CD14-positive monocyte (primary cell): Measurements from ENCODE around the gene DRAP1. TPM values are rescaled to one million over a fixed set of nuclear protein-coding genes. Genes with fewer than 3 reads are reported as not detected.

ENCODE experiments used
- DNase-seq, 3 donors: peaks; one replicate each; pipeline ENCODE4 v3.0.0-alpha.2; 2011 to 2022
- H2AFZ ChIP-seq: 2 replicates; pipeline ENCODE4 v1.6.0; 2012; ENCODE audit warnings: mild to moderate bottlenecking, low read depth, low read length, inconsistent platforms; ENCODE audit not compliant: insufficient read depth, poor library complexity, severe bottlenecking
- H3K27ac ChIP-seq, 2 donors: 1 replicate in 1 of 2; 2 replicates in 1 of 2; pipeline ENCODE4 v1.5.1; 2012 to 2013; ENCODE audit warnings: low read length in 2 of 2, control low read depth in 1 of 2, inconsistent platforms in 1 of 2, low read depth in 1 of 2, mild to moderate bottlenecking in 1 of 2
- H3K27me3 ChIP-seq, 2 donors: one replicate each; pipeline versions ENCODE4 v1.6.0 to v1.6.1; 2011 to 2013; ENCODE audit warnings: low read length in 2 of 2; ENCODE audit not compliant: control insufficient read depth in 2 of 2, insufficient read depth in 2 of 2
- H3K36me3 ChIP-seq, 2 donors: replicated peaks in 1 of 2; 1 replicate in 1 of 2; 2 replicates in 1 of 2; pipeline versions ENCODE4 v1.5.1 to v1.6.1; 2012 to 2013; ENCODE audit warnings: low read length in 2 of 2, control low read depth in 1 of 2, inconsistent platforms in 1 of 2, mild to moderate bottlenecking in 1 of 2; ENCODE audit not compliant: insufficient read depth in 2 of 2, control insufficient read depth in 1 of 2
- H3K4me1 ChIP-seq, 2 donors: 1 replicate in 1 of 2; 2 replicates in 1 of 2; pipeline versions ENCODE4 v1.5.1 to v1.6.1; 2012 to 2013; ENCODE audit warnings: low read length in 2 of 2, control low read depth in 1 of 2, inconsistent platforms in 1 of 2, mild to moderate bottlenecking in 1 of 2, moderate library complexity in 1 of 2; ENCODE audit not compliant: insufficient read depth in 2 of 2, control insufficient read depth in 1 of 2
- H3K4me2 ChIP-seq: replicated peaks from 2 replicates; pipeline ENCODE3; 2012; ENCODE audit warnings: low read length, moderate library complexity, mild to moderate bottlenecking; ENCODE audit not compliant: poor library complexity, severe bottlenecking; ENCODE audit errors: extremely low read depth
- H3K4me3 ChIP-seq, 3 experiments: fragments of 200-600 bp in 1 of 3; sonication (generic) in 1 of 3; replicated peaks in 1 of 3; 1 replicate in 2 of 3; 2 replicates in 1 of 3; pipeline ENCODE4 v1.5.1; 2011 to 2013; ENCODE audit warnings: low read length in 3 of 3, mild to moderate bottlenecking in 3 of 3, control low read depth in 2 of 3, low read depth in 2 of 3, inconsistent platforms in 1 of 3, moderate library complexity in 1 of 3
- H3K79me2 ChIP-seq: 2 replicates; pipeline ENCODE4 v1.6.0; 2012; ENCODE audit warnings: mild to moderate bottlenecking, control low read depth, inconsistent platforms, low read length, moderate library complexity; ENCODE audit not compliant: insufficient read depth
- H3K9ac ChIP-seq: 2 replicates; pipeline ENCODE4 v1.6.0; 2017; ENCODE audit warnings: low read length, mild to moderate bottlenecking; ENCODE audit not compliant: insufficient read depth, poor library complexity, severe bottlenecking
- H3K9me3 ChIP-seq, 2 donors: replicated peaks in 1 of 2; 1 replicate in 1 of 2; 2 replicates in 1 of 2; pipeline versions ENCODE4 v1.5.1 to v1.6.1; 2012 to 2013; ENCODE audit warnings: low read length in 2 of 2, control low read depth in 1 of 2; ENCODE audit not compliant: control insufficient read depth in 1 of 2, insufficient read depth in 1 of 2
- H4K20me1 ChIP-seq: 2 replicates; pipeline ENCODE4 v1.6.0; 2012; ENCODE audit warnings: mild to moderate bottlenecking, low read length, control low read depth, moderate library complexity; ENCODE audit not compliant: insufficient read depth
- H3K27ac Mint-ChIP-seq, 7 donors: one replicate each; pipeline ENCODE4 v1.8.0; 2020; ENCODE audit warnings: mild to moderate bottlenecking in 7 of 7, mixed read lengths in 7 of 7, moderate library complexity in 6 of 7, inconsistent platforms in 2 of 7
- H3K27me3 Mint-ChIP-seq, 3 donors: one replicate each; pipeline ENCODE4 v1.8.0; 2021 to 2022; ENCODE audit warnings: low read depth in 3 of 3, mild to moderate bottlenecking in 3 of 3, mixed read lengths in 3 of 3, moderate library complexity in 3 of 3, inconsistent platforms in 1 of 3
- H3K36me3 Mint-ChIP-seq, 2 donors: one replicate each; pipeline ENCODE4 v1.8.0; 2020; ENCODE audit warnings: mixed read lengths in 2 of 2, inconsistent platforms in 1 of 2, mild to moderate bottlenecking in 1 of 2
- H3K4me1 Mint-ChIP-seq: one replicate; pipeline ENCODE4 v1.8.0; 2020; ENCODE audit warnings: mild to moderate bottlenecking, mixed read lengths
- H3K4me3 Mint-ChIP-seq, 2 donors: one replicate each; pipeline ENCODE4 v1.8.0; 2020; ENCODE audit warnings: mild to moderate bottlenecking in 2 of 2, mixed read lengths in 2 of 2, moderate library complexity in 1 of 2
- H3K9me3 Mint-ChIP-seq, 7 donors: one replicate each; pipeline ENCODE4 v1.8.0; 2020 to 2022; ENCODE audit warnings: mixed read lengths in 7 of 7, mild to moderate bottlenecking in 6 of 7, moderate library complexity in 6 of 7, inconsistent platforms in 2 of 7
- WGBS: methylation state at CpG from one replicate; pipeline ENCODE4 v1.1.5; 2013; ENCODE audit warnings: missing lambda C conversion rate; ENCODE audit not compliant: insufficient coverage; 5-methylcytosine and 5-hydroxymethylcytosine counted together
- intact Hi-C, 2 donors: fragments of 100-400 bp; cut with micrococcal nuclease; formaldehyde crosslinking; loops; one replicate each; pipeline versions ENCODE4 v1.15.0 to v1.15.1; 2023
- polyA plus RNA-seq, 3 donors: library from polyadenylated mRNA; depleted of rRNA in 1 of 3; unstranded in 2 of 3; stranded (reverse) in 1 of 3; fragments of 300-500 nt in 2 of 3; fragments of >200 nt in 1 of 3; fragmentation: Illumina TruSeq in 2 of 3; gene quantifications; 1 replicate in 2 of 3; 2 replicates in 1 of 3; pipeline ENCODE4 v1.2.3, GENCODE V29; 2012 to 2021
- TF ChIP-seq, protein P1 (sequence below): fragments of 200-600 bp; IDR thresholded peaks from one replicate; pipeline ENCODE4 v1.8.0; 2022; ENCODE audit warnings: antibody characterized with exemption, mild to moderate bottlenecking

Gene DRAP1
- polyA plus RNA-seq, 3 donors: 68.3 to 97.2 (median 72.1) TPM

GRCh38 chr11:65900899-65901180 is 18.4 kb upstream of the DRAP1 start:
- Mint-ChIP-seq H3K9me3 (no peaks in the 10 kb centered on the region), H3K4me1 (peaks cover 16% of the 10 kb centered on the region), H3K27me3 (peaks cover 0 to 5% (median 4%) of the 10 kb centered on the region in 3 donors), H3K27ac (peak overlapping the region; percentile 81 to 92 (median 88)), H3K4me3 (peak overlapping the region; percentile 59 to 72), H3K36me3 (peaks cover 6 to 9% of the 10 kb centered on the region in 2 donors)
- Histone ChIP-seq H3K4me2 (peak overlapping the region; percentile 96), H3K36me3 (peaks cover 0 to 5% of the 10 kb centered on the region in 2 donors), H3K4me3 (peak overlapping the region in 1 of 3 experiments; percentile 92), H3K27me3 (no peaks in the 10 kb centered on the region), H3K79me2 (peaks cover 4% of the 10 kb centered on the region), H2AFZ (peak overlapping the region; percentile 63), H3K9ac (peak overlapping the region; percentile 86), H4K20me1 (peaks cover 5% of the 10 kb centered on the region), H3K9me3 (no peaks in the 10 kb centered on the region), H3K27ac (peak overlapping the region; percentile 1 to 59), H3K4me1 (peaks cover 22 to 28% of the 10 kb centered on the region in 2 donors)
- intact Hi-C loops: loop anchor here in 1 of 2 donors (1.0 to 2.0 kb wide), 2 partner anchors 11 to 18 kb away; partner anchors contain the start of genes C11orf68, CCDC85B and DRAP1
- TF ChIP-seq, protein P1, sequence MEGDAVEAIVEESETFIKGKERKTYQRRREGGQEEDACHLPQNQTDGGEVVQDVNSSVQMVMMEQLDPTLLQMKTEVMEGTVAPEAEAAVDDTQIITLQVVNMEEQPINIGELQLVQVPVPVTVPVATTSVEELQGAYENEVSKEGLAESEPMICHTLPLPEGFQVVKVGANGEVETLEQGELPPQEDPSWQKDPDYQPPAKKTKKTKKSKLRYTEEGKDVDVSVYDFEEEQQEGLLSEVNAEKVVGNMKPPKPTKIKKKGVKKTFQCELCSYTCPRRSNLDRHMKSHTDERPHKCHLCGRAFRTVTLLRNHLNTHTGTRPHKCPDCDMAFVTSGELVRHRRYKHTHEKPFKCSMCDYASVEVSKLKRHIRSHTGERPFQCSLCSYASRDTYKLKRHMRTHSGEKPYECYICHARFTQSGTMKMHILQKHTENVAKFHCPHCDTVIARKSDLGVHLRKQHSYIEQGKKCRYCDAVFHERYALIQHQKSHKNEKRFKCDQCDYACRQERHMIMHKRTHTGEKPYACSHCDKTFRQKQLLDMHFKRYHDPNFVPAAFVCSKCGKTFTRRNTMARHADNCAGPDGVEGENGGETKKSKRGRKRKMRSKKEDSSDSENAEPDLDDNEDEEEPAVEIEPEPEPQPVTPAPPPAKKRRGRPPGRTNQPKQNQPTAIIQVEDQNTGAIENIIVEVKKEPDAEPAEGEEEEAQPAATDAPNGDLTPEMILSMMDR: no peak
- 90% methylated on average over 2 of the region's 11 CpGs for WGBS
- no peak for DNase-seq

DNA sequence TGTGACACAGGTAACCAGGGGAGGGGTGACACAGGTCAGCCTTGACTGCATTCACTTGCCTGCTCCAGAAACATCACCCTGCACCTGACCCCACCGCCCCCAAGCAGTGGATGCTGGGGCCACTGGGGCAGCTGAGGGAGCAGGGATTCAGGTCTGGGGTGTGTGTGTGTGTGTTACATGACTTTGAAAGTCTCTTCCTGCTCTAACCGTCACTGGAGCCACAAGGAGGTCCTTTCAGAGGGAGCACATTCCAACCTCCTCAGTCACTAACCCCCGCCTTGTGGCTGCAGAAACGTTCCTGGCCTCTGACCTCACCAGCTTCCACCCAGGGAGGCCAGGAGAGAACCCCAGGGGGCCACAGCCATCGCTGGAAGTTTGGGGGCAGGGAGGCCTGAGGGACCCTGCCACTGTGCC is 16.2 kb upstream of the DRAP1 start:
- no peak overlapping the region for H3K27ac Mint-ChIP-seq
- TF ChIP-seq, protein P1: no peak
- no peak overlapping the region for H3K4me2 ChIP-seq

More for the DNA sequence above, 16.2 kb upstream of the DRAP1 start:
- no peak overlapping the region for H2AFZ ChIP-seq
- no peak overlapping the region for H3K4me3 Mint-ChIP-seq
- H3K4me1 Mint-ChIP-seq: peaks cover 16% of the 10 kb centered on the region
- H3K27ac ChIP-seq: no peak overlapping the region
- H3K27me3 ChIP-seq: no peaks in the 10 kb centered on the region
- 4% methylated on average over 4 of the region's 5 CpGs for WGBS
- H4K20me1 ChIP-seq: peaks cover 5% of the 10 kb centered on the region
- H3K36me3 ChIP-seq: no peaks in the 10 kb centered on the region
- intact Hi-C loops: no loop called here
- H3K36me3 Mint-ChIP-seq: no peaks in the 10 kb centered on the region
- no peaks in the 10 kb centered on the region for H3K9me3 ChIP-seq
- no peak overlapping the region for H3K4me3 ChIP-seq
- no peak overlapping the region for H3K9ac ChIP-seq
- peaks cover 3% of the 10 kb centered on the region for H3K79me2 ChIP-seq
- DNase-seq: no peak
- no peaks in the 10 kb centered on the region for H3K9me3 Mint-ChIP-seq
- peaks cover 0 to 10% (median 4%) of the 10 kb centered on the region in 3 donors for H3K27me3 Mint-ChIP-seq
- peaks cover 22 to 28% of the 10 kb centered on the region in 2 donors for H3K4me1 ChIP-seq
